ENCODE data around the gene LONRF2.
"Not testable (repeated sequence)": the region's sequence is repeated elsewhere in the genome, so short reads cannot be mapped to it uniquely, and the experiment has no call there.

LONRF2 gene

DNA sequence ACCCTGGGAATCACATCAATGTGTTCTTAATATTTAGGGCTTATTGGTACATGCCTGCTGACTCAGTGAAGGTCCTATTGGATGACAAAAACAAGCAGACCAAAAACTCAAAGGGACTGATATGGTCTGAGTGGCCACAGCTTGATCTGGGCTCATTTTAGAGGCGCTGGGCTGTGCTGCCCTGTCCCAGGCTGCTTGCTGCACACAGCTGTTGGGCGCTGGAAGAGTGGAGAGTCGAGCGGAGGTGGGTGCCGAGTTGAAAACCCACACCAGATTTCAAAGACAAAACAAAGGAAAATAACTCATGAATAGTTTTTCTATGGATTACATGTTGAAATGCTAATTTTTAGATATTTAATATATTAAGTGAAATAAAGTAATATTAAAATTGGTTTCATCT is 68.5 kb downstream of the LONRF2 start:
- no peak for DNase-seq (ENCODE audit: low read depth)

DNA sequence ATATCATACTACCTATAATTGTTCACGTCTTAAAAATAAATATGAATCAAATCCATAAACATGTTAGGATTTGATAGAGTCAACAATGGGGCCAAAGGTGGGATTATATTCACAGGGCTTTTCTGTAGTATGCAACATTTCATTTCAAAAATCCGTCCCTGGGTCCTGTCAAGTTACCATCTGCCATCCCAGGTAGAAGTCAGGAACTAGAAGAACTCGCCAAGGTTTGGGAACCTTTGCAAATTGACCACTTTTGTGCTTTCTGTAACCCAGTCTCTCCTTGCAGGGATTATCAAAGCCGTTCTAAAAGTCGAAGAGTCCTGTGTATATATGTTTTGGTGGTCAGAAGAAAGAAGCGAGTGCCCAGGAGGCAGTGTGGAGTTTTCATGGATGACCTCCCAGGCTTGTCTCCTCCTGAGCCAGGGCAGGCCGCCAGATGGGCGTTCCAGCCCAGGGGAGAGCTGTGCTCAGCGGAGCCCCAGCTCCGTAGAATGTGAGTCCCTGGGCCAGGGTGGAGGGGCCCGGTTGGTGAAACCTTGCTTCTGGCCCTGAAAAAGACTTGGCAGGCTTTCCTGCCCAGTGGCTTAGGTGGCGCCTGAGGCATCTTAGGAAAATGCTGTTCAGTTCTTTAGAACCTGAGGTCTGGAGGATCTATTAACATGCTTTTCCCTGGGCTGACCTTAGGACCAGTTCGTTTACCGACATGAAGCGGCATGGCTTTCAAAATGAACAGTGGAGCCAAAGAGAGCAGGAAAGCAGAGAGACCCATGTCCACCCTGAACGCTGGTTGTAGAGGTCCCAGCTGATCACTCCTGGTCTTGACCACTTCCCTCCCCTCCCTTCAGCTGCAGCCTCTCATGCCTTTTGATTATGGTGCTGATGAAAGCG is 69.2 kb downstream of the LONRF2 start:
- DNase-seq (ENCODE audit: low read depth), result no peak

DNA sequence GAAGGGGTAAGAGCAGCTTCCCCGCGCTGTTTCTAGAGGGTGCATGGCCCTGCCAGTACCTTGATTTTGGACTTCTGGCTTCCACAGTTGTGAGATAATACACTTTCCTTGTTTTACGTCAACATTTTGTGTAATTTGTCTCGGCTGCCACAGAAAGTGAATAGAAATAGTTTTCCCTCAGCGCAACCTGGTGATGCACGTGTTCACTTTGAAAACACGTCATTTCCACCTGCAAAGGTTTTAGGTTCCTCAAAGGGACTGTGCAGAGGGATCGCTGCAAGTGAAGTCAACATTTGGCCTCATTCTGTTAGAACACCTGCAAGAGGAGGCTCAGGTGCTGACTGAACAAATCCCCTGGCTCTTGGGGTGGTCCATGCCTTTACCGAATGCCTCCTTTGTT is 71.7 kb downstream of the LONRF2 start:
- no peak for DNase-seq (ENCODE audit: low read depth)

DNA sequence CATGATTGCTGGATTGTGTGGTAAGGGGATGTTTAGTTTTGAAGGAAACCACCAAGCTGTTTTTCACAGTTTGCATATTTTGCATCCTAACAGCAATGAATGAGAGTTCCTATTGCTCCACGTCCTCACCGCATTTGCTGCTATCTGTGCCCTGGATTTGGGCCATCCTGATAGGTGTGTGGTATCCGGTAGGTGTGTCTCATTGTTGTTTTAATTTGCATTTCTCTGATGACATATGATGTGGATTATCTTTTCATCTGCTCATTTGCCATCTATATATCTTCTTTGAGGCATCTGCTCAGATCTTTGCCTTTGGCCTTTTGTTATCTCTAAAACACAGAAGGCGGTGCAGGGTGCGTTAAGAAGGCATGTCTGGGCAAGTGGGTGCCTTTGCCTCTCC is 73.3 kb downstream of the LONRF2 start:
- no peak for DNase-seq (ENCODE audit: low read depth)

DNA sequence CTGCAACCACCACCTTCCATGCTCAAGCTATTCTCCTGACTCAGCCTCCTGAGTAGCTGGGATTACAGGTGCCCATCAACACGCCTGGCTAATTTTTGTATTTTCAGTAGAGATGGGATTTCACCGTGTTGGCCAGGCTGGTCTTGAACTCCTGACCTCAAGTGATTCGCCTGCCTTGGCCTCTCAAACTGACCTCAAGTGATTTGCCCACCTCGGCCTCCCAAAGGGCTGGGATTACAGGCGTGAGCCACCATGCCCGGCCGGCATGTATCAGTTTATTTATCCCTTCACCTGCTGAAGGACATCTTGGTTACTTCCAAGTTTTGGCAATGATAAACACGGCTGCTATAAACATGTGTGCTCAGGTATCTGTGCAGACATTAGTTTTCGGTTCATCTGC is 73.7 kb downstream of the LONRF2 start:
- not testable (repeated sequence) for DNase-seq (ENCODE audit: low read depth)

DNA sequence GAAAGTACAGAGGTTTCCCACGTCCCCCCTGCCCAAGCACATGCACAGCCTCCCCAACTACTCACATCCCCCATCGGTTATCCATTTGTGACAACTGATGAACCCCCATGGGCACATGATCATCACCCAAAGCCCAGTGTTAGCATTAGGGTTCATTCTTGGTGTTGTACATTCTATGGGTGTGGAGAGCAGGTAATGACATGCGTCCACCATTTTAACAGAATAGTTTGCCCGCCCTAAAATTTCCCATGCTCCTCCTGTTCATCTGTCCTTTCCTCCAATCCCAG is 74.3 kb downstream of the LONRF2 start:
- DNase-seq (ENCODE audit: low read depth), result no peak

DNA sequence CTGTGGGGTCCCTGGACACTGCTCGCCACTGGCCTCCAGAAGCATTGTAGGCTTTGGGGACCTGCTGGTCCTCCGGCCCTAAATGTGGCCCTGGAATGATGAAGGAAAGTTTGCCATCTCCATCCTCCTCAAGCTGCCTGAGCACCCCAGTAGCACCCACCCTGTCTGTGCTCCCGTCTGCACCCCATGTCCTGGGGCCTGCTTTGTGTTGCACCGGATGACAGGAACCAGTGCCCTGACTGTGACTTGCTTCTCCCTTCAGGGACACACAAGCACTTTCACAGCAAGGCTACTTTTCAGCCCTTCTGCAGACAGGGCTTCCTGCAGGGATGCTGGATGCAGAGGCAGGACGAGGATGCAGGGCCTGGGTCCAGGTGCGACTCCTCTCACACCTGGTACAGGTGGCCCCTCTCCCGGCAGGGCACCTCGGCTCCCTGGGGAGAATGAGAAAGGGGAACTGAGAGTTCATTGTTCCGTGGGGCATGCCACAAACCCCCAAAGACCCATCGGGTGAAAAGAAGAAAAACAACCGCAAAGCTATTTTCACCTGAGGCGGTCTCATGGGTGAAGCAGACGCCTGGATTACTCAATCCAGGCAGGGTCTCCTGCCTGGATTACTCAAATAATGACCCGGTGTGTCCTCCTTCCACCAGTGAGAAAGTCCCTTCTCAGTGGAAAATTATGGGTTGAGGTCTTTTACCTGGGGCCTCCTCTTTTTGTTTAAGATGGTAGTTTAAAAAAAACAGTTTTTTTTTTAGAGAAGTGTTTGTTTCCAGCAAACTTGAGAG is 74.9 kb downstream of the LONRF2 start:
- no peak for DNase-seq (ENCODE audit: low read depth)

DNA sequence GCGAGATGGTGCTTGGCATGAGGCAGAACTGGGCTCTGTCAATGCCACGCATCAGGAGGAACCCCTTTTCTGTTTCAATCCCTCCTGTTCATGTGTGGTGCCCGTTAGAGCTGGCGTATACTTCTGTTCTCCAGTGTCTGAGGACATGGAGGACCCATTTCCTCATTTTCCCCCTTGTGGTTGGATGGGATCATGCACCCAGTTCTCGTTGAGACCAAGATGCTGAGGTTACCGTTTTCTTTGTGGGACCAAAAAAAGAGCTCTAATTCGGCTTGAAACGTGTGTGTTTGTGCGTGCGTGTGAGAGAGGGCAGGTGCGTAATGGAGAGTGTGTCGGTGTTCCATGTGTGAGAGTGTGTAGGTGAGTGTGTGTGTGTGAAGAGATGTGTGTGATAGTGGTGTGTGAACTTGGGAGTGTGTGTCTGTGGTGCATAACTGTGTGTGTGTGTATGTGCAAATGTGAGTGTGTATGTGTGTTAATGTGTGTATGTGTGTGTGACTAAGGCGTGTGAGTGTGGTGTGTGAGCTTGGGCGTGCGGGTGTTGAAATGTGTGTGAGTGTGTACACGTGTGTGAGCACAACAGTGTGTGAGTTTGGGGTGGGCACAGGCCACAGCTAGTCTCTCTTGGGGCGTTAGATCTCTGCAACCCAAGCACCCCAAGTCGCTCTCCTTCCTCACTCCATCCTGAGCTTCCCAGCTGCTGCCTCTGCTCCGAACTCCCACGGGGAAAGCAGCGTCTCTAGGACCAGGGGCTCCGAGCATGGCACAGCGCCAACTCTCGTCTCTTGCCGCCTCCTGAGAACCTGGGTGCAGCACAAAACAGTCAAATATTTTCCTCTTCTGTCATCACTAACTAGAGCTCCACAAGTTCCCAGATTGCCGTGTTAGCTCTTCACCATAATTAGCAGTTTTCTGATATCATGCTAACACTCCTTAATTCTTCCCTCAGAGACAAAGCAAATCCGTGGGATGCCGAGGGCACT is 75.8 kb downstream of the LONRF2 start:
- DNase-seq (ENCODE audit: low read depth), result no peak

DNA sequence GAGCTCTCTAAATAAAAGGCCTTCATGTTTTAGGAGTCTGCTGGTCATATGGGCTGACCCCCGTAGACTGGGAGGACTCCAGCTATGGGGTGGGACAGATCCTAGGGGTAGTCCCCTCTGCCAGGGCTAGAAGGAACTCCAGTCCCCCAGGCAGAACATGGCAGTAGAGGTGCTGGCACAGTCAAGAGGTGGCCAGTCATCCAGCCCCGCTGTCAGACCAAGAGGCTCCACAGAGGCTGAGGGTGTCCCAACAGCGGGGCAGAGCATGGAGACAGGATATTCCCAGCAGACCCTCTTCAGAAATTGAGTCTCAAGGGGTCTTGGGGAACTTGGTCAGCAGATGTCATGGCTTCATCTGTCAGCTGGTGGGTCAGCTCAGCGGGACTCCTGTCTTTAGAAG is 76.6 kb downstream of the LONRF2 start:
- no peak for DNase-seq (ENCODE audit: low read depth)

DNA sequence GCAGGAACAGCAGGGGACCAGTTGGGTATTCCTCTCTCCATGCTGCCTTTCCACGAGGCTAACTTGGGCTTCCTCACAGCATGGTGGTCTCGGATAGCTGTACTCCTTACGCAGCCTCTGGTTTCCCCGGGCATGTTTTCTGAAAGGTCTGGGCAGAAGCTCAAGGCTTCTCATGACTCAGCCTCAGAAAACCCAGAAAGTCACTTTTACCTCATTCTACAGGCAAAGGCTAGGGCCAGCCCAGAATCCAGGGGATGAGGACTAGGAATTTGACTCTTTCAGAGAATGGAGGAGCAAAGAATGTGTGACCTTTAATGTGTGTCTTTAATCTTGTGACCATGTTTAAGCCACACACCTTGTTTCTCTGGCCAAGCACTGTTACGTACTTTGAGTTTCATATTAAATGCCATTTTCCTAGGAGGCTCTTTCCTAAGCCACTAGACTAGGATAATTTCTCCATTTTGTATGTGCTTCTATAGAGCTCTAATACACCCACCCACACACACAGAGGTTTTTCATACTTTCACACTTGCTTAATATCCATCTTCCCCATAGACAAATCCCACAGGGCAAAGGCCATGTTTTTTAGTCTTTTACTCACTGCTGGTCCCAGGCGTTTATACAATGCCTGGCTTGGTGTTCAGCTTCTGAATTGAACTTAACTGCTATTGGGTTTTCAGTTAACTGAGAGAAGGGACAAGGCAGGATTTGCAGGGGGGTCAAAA is 77.3 kb downstream of the LONRF2 start:
- no peak for DNase-seq (ENCODE audit: low read depth)

DNA sequence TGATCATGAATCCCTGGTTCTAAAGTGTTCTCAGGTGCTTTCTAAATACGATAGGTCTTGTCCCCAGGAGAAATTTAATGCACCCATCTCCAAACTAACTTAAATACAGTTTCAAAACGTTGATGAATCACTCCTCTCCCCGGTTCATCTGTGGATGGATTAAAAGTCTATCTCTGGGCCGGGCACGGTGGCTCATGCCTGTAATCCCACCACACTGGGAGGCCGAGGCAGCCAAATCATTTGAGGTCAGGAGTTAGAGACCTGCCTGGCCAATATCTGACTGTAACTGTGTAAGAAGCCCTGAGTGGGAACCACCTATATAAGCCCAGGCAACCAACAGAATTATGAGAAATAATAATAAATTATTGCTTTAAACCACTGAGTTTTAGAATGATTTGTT is 78.7 kb downstream of the LONRF2 start:
- no peak for DNase-seq (ENCODE audit: low read depth)

DNA sequence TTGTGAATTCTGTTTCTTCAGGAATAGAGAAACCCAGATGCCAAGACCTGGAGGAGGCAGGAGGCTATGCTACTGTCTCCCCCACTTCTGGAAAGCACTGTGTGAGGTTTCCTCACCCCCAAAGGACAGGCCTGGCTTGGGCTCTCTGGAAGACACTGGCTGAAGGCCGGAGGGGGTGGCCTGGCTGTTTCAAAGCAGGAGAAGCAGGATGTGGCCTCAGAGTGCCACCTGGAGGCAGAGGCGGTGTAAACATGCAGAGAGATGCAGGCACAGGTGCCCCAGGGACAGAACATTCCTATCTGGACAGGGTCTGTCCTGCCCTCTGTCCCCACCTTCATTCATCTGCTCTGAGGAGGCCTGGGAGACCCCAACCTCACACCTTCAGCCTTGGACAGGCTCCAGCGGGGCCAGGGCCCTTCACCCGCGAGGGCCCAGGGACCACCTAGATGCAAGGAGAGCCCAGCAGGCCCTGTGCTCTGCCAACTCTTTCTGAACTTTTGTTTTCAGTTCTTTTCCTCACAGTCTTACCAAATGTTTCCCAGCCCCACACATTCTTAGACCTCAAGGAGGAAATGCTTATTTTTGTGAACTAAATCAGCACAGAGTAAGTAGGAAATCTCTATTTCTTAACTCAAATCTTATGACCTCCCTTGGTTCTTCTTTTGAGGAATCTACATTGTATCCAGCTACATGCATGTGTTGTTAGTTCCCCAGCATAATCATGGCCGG is 79.2 kb downstream of the LONRF2 start:
- peak; percentile 5 for DNase-seq (ENCODE audit: low read depth)

DNA sequence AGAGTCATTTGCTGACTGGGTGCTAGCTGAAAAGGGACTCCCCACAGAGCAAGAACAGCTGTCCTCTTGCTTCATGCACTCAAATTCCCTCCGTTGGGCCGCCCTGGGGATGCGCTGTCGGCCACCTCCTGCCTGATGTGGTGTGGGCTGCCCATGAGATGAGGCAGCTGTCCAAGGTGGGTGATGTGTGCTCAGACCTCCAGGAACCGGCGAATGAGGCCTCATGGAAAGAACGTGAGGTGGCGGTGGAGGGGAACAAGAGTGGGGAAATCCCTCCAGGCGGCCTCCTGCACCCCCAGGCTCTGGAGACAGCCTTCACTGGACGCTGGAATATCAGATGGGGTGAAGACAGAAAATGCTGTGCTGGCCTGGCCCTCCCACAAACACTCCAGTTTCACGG is 79.8 kb downstream of the LONRF2 start:
- no peak for DNase-seq (ENCODE audit: low read depth)

DNA sequence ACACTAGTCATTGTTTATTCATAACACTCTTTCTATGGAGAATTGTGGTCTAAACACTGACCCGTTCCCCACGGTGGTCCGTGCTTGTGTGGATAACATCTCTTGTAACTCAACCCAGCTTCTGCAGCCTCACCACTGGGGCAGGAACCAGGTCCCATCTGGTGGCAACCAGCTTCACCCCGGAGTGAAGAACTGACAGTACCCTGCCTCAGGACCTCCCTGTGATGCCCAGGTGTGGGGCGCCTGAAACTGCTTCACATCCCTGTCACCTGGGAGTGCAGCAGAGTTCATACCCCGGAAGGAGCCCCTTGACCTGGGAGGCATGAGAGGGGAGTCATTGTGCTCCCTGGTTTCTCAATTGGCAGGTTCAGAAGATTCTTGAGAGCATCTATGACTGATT is 81.1 kb downstream of the LONRF2 start:
- DNase-seq (ENCODE audit: low read depth), result no peak

DNA sequence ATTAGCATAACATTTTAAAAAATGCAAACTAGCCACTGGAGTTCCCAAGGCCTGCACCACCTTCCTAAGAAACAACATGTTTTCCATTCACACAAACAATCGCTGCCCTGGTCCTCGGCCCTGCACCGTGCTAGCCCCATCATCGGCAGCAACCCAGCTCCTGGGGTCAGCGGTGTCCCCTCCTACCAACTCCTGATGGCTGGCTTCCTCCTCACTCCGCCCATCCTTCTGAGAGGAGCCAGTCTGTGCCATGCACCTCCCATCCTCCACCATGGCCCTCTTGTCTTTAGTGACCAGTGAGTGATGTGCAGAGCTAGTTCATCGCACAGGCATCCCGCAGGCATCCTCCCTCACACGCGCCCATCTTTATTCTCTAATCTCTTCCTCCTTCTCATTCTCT is 81.9 kb downstream of the LONRF2 start:
- DNase-seq (ENCODE audit: low read depth), result no peak

DNA sequence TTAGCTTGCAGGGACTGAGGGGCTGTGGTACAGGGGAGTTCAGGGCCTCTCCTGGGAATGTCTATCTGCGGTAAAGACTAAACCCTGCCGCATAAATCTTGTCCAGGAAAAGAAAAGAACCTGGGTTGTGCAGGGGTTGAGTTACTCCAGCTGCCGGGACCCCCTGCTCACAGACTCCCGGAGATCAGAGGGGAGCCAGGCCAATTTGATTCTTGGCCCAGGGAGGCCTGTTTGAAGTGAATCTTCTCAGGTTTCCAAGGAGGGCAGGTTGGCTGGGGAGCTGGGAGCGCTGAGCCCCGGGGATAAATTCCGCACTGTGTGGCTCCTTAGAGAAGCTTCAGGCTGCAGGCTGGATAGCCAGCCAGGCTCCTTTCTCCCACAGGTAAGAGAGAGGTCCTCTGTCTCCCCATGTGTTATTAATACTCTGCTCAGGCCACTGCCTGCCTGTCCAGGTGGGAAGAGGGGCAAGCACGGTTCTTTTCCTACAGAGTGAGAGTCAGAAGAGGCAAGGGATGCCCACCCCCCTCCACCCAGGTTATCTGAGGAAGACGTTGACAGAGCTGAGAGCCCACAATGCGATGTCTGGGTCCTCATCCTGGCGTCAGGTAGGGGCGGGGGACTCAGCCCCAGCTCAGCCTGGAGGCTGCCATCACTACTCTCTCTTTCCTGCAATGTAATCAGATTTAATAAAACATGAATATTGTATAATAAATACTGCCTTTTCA is 82.7 kb downstream of the LONRF2 start:
- DNase-seq (ENCODE audit: low read depth), result no peak

DNA sequence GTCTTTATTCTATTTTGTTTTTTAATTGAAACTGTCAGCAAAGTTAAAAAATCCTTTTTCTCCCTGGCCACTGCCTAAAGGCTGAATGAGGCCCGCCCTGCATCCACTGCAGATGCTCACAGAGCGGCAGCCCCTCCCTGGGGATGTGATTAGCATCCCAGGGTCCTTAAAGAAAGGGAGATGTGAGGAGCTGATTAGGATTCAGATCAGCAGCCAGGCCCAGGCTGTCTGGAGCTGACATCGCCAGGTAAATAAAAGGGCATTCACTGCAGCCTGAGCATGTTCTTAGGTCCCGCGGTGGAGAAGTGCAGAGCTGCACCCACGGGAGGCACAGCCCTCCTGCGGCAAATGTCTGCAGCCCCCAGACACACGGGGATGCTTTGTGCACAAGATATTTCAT is 83.8 kb downstream of the LONRF2 start:
- no peak for DNase-seq (ENCODE audit: low read depth)

DNA sequence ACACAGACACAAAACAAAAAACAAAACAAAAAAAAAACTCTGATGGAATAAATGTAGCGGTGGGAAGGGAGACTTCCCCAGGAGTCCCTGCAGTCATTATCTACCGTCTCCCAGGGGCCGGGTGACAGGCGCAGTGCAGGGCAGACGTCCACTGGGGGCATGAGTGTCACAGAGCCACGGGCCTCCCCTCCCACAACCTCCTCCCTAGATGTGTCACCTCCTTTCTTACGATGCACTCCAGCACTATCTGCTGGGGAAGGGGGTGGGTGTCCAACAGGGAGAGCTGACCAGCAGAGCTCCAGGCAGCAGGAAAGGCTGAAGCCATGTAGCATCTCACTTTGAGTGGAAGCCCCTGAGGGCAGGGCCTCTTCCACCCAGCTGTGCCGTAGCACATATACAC is 84.5 kb downstream of the LONRF2 start:
- DNase-seq (ENCODE audit: low read depth), result no peak

DNA sequence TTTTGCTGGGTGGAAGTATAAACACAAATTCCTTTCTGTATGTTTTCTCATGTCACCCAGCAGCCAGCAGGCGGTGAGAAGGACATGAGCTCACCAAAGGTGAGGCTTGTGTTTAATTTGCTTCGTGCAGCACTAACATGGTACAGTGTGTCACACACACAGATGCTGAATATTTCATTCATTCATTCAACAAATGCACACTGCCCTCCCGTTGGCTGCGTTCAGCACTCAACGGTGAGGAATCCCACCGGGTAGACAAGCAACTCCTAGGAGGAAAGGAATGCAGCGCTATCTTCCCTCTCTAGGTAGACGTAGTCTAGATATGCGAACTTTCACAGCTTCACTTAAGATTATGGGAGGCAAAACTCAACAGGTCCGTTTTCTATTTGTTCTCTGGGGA is 85.1 kb downstream of the LONRF2 start:
- no peak for DNase-seq (ENCODE audit: low read depth)

DNA sequence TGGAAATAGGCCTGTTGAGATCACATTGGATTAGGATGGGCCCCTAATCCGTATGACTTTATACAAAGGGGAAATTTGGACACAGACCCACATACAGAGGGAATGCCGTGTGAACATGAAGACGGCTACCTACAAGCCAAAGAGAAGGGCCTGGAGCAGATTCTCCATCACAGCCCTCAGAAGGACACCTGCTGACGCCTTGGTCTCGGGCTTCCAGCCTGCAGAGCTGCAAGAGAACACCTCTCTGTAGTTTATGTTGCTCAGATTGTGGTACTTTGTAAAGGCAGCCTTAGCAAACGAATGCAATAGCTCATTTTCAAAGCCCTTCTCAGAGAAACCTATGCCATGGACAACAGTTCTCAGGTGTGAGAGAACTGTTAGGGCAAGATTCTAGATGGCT is 86.1 kb downstream of the LONRF2 start:
- no peak for DNase-seq (ENCODE audit: low read depth)

Measured in stimulated activated CD8-positive, alpha-beta memory T cell treated with anti-CD3 and anti-CD28 coated beads, Interleukin-12 subunit alpha, Interleukin-12 subunit beta, amount 100 ng/mL, for 1 hour (primary cell).